ENCODE measurements around the gene OR2D2. TPM values are rescaled to one million over a fixed set of nuclear protein-coding genes. Genes with fewer than 3 reads are reported as not detected.

Gene OR2D2
- total RNA-seq (under 1 TPM in 1 of 5 experiments, not detected in 4; 0.27 TPM), polyA plus RNA-seq (not detected), total RNA-seq (not detected)

- Histone ChIP-seq H3K4me3 (ENCODE audit: low read length) (no peak within 1 kb of the TSS), H3K9me3 (ENCODE audit: control insufficient read depth in 2 of 3, low read length in 3 of 3) (peaks cover 0 to 3% (median 0%) of the 10 kb centered on the region in 3 experiments), H3K27me3 (ENCODE audit: control insufficient read depth in 2 of 2, insufficient read depth in 2 of 2, low read length in 2 of 2) (no peaks in the 10 kb centered on the region), H3K27ac (ENCODE audit: low read depth, low read length) (no peak within 1 kb of the TSS), H3K4me1 (ENCODE audit: control insufficient read depth in 2 of 2, insufficient read depth in 2 of 2, low read length in 2 of 2) (no peaks in the 10 kb centered on the region), H3K36me3 (ENCODE audit: control insufficient read depth in 2 of 3, insufficient read depth in 3 of 3, low read length in 3 of 3) (no peaks in the 10 kb centered on the region)
- H3K4me1 Mint-ChIP-seq: no peaks in the 10 kb centered on the region
- H3K27me3 Mint-ChIP-seq: peaks cover 5 to 44% (median 20%) of the 10 kb centered on the region in 5 donors
- H3K27ac Mint-ChIP-seq: no peak within 1 kb of the TSS
- H3K9me3 Mint-ChIP-seq: peaks cover 0 to 11% (median 0%) of the 10 kb centered on the region in 11 donors
- DNase-seq: no peak
- intact Hi-C loops (cut with micrococcal nuclease): no loop called here
- ChIA-PET CTCF (no interaction called here), POLR2A (interaction anchor here (0.6 kb wide), 1 partner anchor 64 kb away, joined by 3 read pairs; no protein-coding TSS in a partner anchor)
- no peaks in the 10 kb centered on the region for H3K36me3 Mint-ChIP-seq
- H3K4me3 Mint-ChIP-seq: no peak within 1 kb of the TSS
- no peak for ATAC-seq
Observed at GRCh38 chr11:6892400-6892799, at the start of gene OR2D2. OR2D2 (minus strand) TSS chr11:6892500; CDS start chr11:6892500, 0 bp downstream.

- POLR2A ChIA-PET: no interaction called here
- Mint-ChIP-seq H3K4me1 (no peaks in the 10 kb centered on the region), H3K27ac (no peak overlapping the region), H3K9me3 (no peaks in the 10 kb centered on the region), H3K4me3 (no peak overlapping the region), H3K36me3 (peaks cover 0 to 4% (median 0%) of the 10 kb centered on the region in 5 donors), H3K27me3 (peaks cover 0 to 4% (median 0%) of the 10 kb centered on the region in 5 donors)
- Histone ChIP-seq H3K4me1 (ENCODE audit: control insufficient read depth in 2 of 2, insufficient read depth in 2 of 2, low read length in 2 of 2) (no peaks in the 10 kb centered on the region), H3K4me3 (ENCODE audit: low read length) (no peak overlapping the region), H3K27me3 (ENCODE audit: control insufficient read depth in 2 of 2, insufficient read depth in 2 of 2, low read length in 2 of 2) (no peaks in the 10 kb centered on the region), H3K36me3 (ENCODE audit: control insufficient read depth in 2 of 3, insufficient read depth in 3 of 3, low read length in 3 of 3) (no peaks in the 10 kb centered on the region), H3K9me3 (ENCODE audit: control insufficient read depth in 2 of 3, low read length in 3 of 3) (no peaks in the 10 kb centered on the region), H3K27ac (ENCODE audit: low read depth, low read length) (no peak overlapping the region)
- CTCF ChIA-PET: no interaction called here
- no peak for DNase-seq
- intact Hi-C loops (cut with micrococcal nuclease): no loop called here
- no peak for ATAC-seq
Observed at GRCh38 chr11:6941970-6942369, 49.7 kb upstream of the OR2D2 start.

GRCh38 chr11:6932145-6932544 lies 39.8 kb upstream of the OR2D2 start:
- Histone ChIP-seq H3K4me1 (ENCODE audit: control insufficient read depth in 2 of 2, insufficient read depth in 2 of 2, low read length in 2 of 2) (peaks cover 0 to 3% of the 10 kb centered on the region in 2 donors), H3K9me3 (ENCODE audit: control insufficient read depth in 2 of 3, low read length in 3 of 3) (no peaks in the 10 kb centered on the region), H3K27me3 (ENCODE audit: control insufficient read depth in 2 of 2, insufficient read depth in 2 of 2, low read length in 2 of 2) (peaks cover 0 to 3% of the 10 kb centered on the region in 2 donors), H3K27ac (ENCODE audit: low read depth, low read length) (no peak overlapping the region), H3K36me3 (ENCODE audit: control insufficient read depth in 2 of 3, insufficient read depth in 3 of 3, low read length in 3 of 3) (no peaks in the 10 kb centered on the region), H3K4me3 (ENCODE audit: low read length) (no peak overlapping the region)
- POLR2A ChIA-PET: no interaction called here
- peak overlapping the region in 3 of 10 donors; percentile 28 to 65 (median 52) for H3K4me3 Mint-ChIP-seq
- H3K27ac Mint-ChIP-seq: peak overlapping the region in 3 of 9 donors; percentile 42 to 79 (median 76)
- H3K9me3 Mint-ChIP-seq: peaks cover 0 to 5% (median 0%) of the 10 kb centered on the region in 11 donors
- CTCF ChIA-PET: no interaction called here
- DNase-seq (peak in 3 of 9 donors; percentile 7 to 46 (median 14)), ATAC-seq (peak; percentile 63)
- peaks cover 0 to 15% (median 0%) of the 10 kb centered on the region in 5 donors for H3K36me3 Mint-ChIP-seq
- intact Hi-C loops (cut with micrococcal nuclease): no loop called here
- peaks cover 12 to 79% (median 64%) of the 10 kb centered on the region in 5 donors for H3K27me3 Mint-ChIP-seq
- peaks cover 5 to 30% (median 8%) of the 10 kb centered on the region in 7 donors for H3K4me1 Mint-ChIP-seq

GRCh38 chr11:6931146-6931713 lies 38.9 kb upstream of the OR2D2 start:
- Mint-ChIP-seq H3K27ac (no peak overlapping the region), H3K9me3 (peaks cover 0 to 5% (median 0%) of the 10 kb centered on the region in 11 donors), H3K27me3 (peaks cover 17 to 85% (median 69%) of the 10 kb centered on the region in 5 donors), H3K4me1 (peaks cover 5 to 37% (median 15%) of the 10 kb centered on the region in 7 donors), H3K36me3 (peaks cover 0 to 15% (median 0%) of the 10 kb centered on the region in 5 donors), H3K4me3 (no peak overlapping the region)
- no peak overlapping the region for H3K27ac ChIP-seq (ENCODE audit: low read depth, low read length)
- POLR2A ChIA-PET: no interaction called here
- no peak overlapping the region for H3K4me3 ChIP-seq (ENCODE audit: low read length)
- H3K36me3 ChIP-seq (ENCODE audit: control insufficient read depth in 2 of 3, insufficient read depth in 3 of 3, low read length in 3 of 3): peaks cover 0 to 5% (median 0%) of the 10 kb centered on the region in 3 experiments
- DNase-seq (no peak), ATAC-seq (no peak)
- H3K4me1 ChIP-seq (ENCODE audit: control insufficient read depth in 2 of 2, insufficient read depth in 2 of 2, low read length in 2 of 2): peaks cover 0 to 8% of the 10 kb centered on the region in 2 donors
- intact Hi-C loops (cut with micrococcal nuclease): no loop called here
- H3K9me3 ChIP-seq (ENCODE audit: control insufficient read depth in 2 of 3, low read length in 3 of 3): no peaks in the 10 kb centered on the region
- H3K27me3 ChIP-seq (ENCODE audit: control insufficient read depth in 2 of 2, insufficient read depth in 2 of 2, low read length in 2 of 2): peaks cover 0 to 3% of the 10 kb centered on the region in 2 donors
- CTCF ChIA-PET: no interaction called here

GRCh38 chr11:6928916-6929315 lies 36.6 kb upstream of the OR2D2 start:
- peaks cover 0 to 3% of the 10 kb centered on the region in 2 donors for H3K27me3 ChIP-seq (ENCODE audit: control insufficient read depth in 2 of 2, insufficient read depth in 2 of 2, low read length in 2 of 2)
- H3K27ac ChIP-seq (ENCODE audit: low read depth, low read length): no peak overlapping the region
- H3K4me3 ChIP-seq (ENCODE audit: low read length): no peak overlapping the region
- intact Hi-C loops (cut with micrococcal nuclease): loop anchor here in 1 of 2 donors (5.0 kb wide), 1 partner anchor 182 kb away; no protein-coding TSS in a partner anchor
- H3K27ac Mint-ChIP-seq: no peak overlapping the region
- ChIA-PET POLR2A (no interaction called here), CTCF (interaction anchor here (0.5 kb wide), 1 partner anchor 1107 kb away, joined by 4 read pairs; no protein-coding TSS in a partner anchor)
- H3K36me3 Mint-ChIP-seq: peaks cover 0 to 9% (median 0%) of the 10 kb centered on the region in 5 donors
- H3K9me3 ChIP-seq (ENCODE audit: control insufficient read depth in 2 of 3, low read length in 3 of 3): no peaks in the 10 kb centered on the region
- peaks cover 30 to 80% (median 73%) of the 10 kb centered on the region in 5 donors for H3K27me3 Mint-ChIP-seq
- no peak for ATAC-seq
- no peak for DNase-seq
- no peak overlapping the region for H3K4me3 Mint-ChIP-seq
- peaks cover 0 to 8% of the 10 kb centered on the region in 2 donors for H3K4me1 ChIP-seq (ENCODE audit: control insufficient read depth in 2 of 2, insufficient read depth in 2 of 2, low read length in 2 of 2)
- peaks cover 0 to 5% (median 0%) of the 10 kb centered on the region in 3 experiments for H3K36me3 ChIP-seq (ENCODE audit: control insufficient read depth in 2 of 3, insufficient read depth in 3 of 3, low read length in 3 of 3)
- H3K9me3 Mint-ChIP-seq: peaks cover 0 to 5% (median 0%) of the 10 kb centered on the region in 11 donors
- peaks cover 7 to 48% (median 23%) of the 10 kb centered on the region in 7 donors for H3K4me1 Mint-ChIP-seq

- ChIA-PET CTCF (no interaction called here), POLR2A (interaction anchor here (0.7 kb wide), 1 partner anchor 577 kb away, joined by 3 read pairs; no protein-coding TSS in a partner anchor)
- DNase-seq (no peak), ATAC-seq (no peak)
- no peaks in the 10 kb centered on the region for H3K9me3 ChIP-seq (ENCODE audit: control insufficient read depth in 2 of 3, low read length in 3 of 3)
- intact Hi-C loops (cut with micrococcal nuclease): loop anchor here in 1 of 2 donors (5.0 kb wide), 1 partner anchor 180 kb away; no protein-coding TSS in a partner anchor
- H3K4me1 ChIP-seq (ENCODE audit: control insufficient read depth in 2 of 2, insufficient read depth in 2 of 2, low read length in 2 of 2): peaks cover 0 to 8% of the 10 kb centered on the region in 2 donors
- Mint-ChIP-seq H3K27ac (peak overlapping the region in 1 of 9 donors; percentile 29), H3K4me1 (peaks cover 7 to 40% (median 23%) of the 10 kb centered on the region in 7 donors), H3K36me3 (peaks cover 0 to 3% (median 0%) of the 10 kb centered on the region in 5 donors), H3K27me3 (peaks cover 30 to 81% (median 71%) of the 10 kb centered on the region in 5 donors), H3K9me3 (peaks cover 0 to 1% (median 0%) of the 10 kb centered on the region in 11 donors), H3K4me3 (peak overlapping the region; percentile 65 to 91 (median 76))
- peak overlapping the region; percentile 48 for H3K4me3 ChIP-seq (ENCODE audit: low read length)
- peaks cover 0 to 3% of the 10 kb centered on the region in 2 donors for H3K27me3 ChIP-seq (ENCODE audit: control insufficient read depth in 2 of 2, insufficient read depth in 2 of 2, low read length in 2 of 2)
- H3K27ac ChIP-seq (ENCODE audit: low read depth, low read length): peak overlapping the region; percentile 47
- H3K36me3 ChIP-seq (ENCODE audit: control insufficient read depth in 2 of 3, insufficient read depth in 3 of 3, low read length in 3 of 3): peaks cover 0 to 5% (median 0%) of the 10 kb centered on the region in 3 experiments
Observed at GRCh38 chr11:6927030-6927617, 34.8 kb upstream of the OR2D2 start.
